Measurements from ENCODE around the gene HOXA10.

HOXA10 gene

DNA sequence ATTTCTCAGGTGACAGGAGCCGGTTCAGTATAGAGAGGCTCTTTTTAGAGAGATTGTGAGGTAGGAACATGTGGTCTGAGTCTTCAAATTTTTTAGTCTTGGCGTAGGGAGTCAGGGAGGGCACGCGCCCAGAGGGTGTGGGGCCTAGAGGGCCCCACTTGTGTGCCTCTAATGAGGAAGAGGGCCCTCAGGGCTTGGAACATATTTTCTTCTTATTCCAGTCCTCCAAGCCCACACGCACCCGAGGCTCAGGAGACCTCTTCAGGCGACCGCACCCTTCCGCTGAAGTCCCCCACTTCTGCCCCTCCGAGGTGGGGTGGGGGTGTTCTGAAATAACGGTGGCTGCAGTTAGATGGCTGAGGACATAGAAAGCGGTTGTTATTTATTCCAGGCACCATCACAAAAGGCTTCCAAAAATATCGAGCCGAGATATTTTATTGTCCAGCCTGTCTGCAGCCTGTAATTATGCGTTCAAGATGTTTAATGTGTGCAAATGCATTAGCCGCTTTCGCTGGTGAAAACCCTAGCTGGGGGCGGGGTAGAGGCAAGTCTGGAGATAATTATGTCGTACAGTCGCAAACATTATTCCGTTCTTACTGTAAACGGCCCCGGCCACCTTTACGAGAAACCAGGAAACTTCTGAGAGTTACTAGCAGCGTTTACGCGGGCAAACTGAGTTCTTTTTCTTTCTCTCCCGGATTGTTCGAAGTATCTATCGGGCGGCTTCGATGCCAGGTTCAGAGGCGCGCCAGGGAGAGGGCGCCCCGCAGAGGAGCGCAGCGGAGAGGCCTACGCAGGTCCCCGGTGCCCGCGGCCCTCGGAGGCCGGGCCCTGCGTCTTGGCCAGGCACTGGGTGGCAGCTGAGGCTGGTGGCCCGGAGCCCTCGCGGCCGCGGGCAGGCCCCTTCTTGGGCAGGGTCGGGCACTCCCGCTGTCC is 38.6 kb upstream of the HOXA10 start:
- no peak overlapping the region for H3K4ac ChIP-seq (ENCODE audit: low read depth in 1 of 2, low read length in 2 of 2)
- no peak overlapping the region for H2BK15ac ChIP-seq (ENCODE audit: low read depth, poor library complexity, severe bottlenecking)
- H2BK120ac ChIP-seq (ENCODE audit: low read depth, low read length) = no peak overlapping the region
- H3K36me3 ChIP-seq (ENCODE audit: control insufficient read depth in 1 of 2, insufficient read depth in 2 of 2, low read depth in 1 of 2, low read length in 2 of 2) = no peaks in the 10 kb centered on the region
- H3K4me2 ChIP-seq (ENCODE audit: low read length, poor library complexity, severe bottlenecking) = peak overlapping the region; percentile 40
- no peaks in the 10 kb centered on the region for H3K79me1 ChIP-seq (replicated peaks; ENCODE audit: low read length, poor library complexity, severe bottlenecking)
- no peak for DNase-seq
- no peak overlapping the region for H3K9ac ChIP-seq (ENCODE audit: low read length)
- H2AFZ ChIP-seq (ENCODE audit: low read depth, low read length) = no peak overlapping the region
- no peaks in the 10 kb centered on the region for H3K9me3 ChIP-seq (ENCODE audit: control insufficient read depth, low read length)
- H4K8ac ChIP-seq (ENCODE audit: low read length) = no peak overlapping the region
- no peak overlapping the region for H4K91ac ChIP-seq (ENCODE audit: low read length)
- no peak overlapping the region for H3K18ac ChIP-seq (ENCODE audit: low read depth in 1 of 2, low read length in 2 of 2)
- no peak overlapping the region for H3K14ac ChIP-seq (ENCODE audit: low read length in 2 of 2)
- H3K23ac ChIP-seq (ENCODE audit: low read length in 2 of 2) = peak overlapping the region in 1 of 2 experiments; percentile 19
- no peak overlapping the region for H2BK5ac ChIP-seq (ENCODE audit: low read depth, low read length, poor library complexity, severe bottlenecking)
- H2BK12ac ChIP-seq (ENCODE audit: low read length in 2 of 2) = no peak overlapping the region
- H2AK5ac ChIP-seq (ENCODE audit: low read length, severe bottlenecking) = no peak overlapping the region
- peaks cover 16% of the 10 kb centered on the region for H3K4me1 ChIP-seq (ENCODE audit: control insufficient read depth, insufficient read depth, low read depth, low read length)
- WGBS = 31% methylated on average over 40 of the region's 52 CpGs
- H3K27ac ChIP-seq (ENCODE audit: low read length, poor library complexity, severe bottlenecking) = no peak overlapping the region
- peaks cover 82 to 97% of the 10 kb centered on the region in 2 experiments for H3K27me3 ChIP-seq (ENCODE audit: control insufficient read depth in 1 of 2, insufficient read depth in 1 of 2, low read length in 2 of 2)
- H3K4me3 ChIP-seq (ENCODE audit: insufficient read depth in 1 of 2, low read depth in 1 of 2, low read length in 2 of 2) = no peak overlapping the region

DNA sequence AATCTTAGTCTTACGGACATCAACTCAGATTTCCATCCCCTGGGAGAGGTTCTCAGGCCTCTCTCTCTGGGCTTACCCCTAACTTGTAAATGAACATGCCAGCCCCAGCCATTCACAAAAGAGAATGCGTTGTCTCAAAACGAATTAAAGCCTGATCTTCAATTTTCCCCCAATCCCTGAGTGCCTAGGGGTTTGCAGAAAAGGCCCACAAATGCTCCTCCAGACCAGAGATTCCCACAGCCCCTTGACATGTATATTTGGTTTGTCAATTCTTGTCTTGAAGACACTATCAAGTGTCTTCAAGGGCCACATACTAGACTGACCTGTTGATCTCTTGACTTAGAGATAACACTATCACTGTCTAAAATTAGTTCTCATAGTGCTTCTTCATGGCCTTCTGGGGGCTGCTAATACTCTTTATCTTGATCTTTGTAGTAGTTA is 37.7 kb upstream of the HOXA10 start:
- WGBS = 43% methylated on average over 3 of the region's 3 CpGs
- no peak overlapping the region for H4K8ac ChIP-seq (ENCODE audit: low read length)

DNA sequence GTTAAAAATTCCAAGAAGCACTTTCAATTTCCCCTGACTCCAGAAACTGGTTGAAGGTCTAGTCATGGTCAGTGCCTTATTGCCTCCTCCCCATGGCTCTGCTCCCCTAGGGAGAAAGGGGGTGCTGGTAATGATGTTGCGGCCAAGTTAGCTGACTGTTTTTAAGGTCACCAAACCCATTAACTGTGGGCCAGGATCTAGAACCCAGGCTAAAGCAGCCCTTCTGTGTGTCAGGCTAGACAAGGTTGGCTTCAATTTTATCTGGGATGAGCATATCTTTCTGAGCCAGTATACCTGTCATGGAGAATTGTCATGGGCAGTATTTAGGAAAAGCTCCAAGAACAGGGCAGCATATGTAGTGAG is 36.9 kb upstream of the HOXA10 start:
- Histone ChIP-seq H3K4me2 (ENCODE audit: low read length, poor library complexity, severe bottlenecking) (no peak overlapping the region), H3K4me3 (ENCODE audit: insufficient read depth in 1 of 2, low read depth in 1 of 2, low read length in 2 of 2) (no peak overlapping the region), H4K8ac (ENCODE audit: low read length) (no peak overlapping the region), H2BK120ac (ENCODE audit: low read depth, low read length) (no peak overlapping the region), H3K9me3 (ENCODE audit: control insufficient read depth, low read length) (no peaks in the 10 kb centered on the region), H3K9ac (ENCODE audit: low read length) (no peak overlapping the region), H3K18ac (ENCODE audit: low read depth in 1 of 2, low read length in 2 of 2) (no peak overlapping the region), H2BK15ac (ENCODE audit: low read depth, poor library complexity, severe bottlenecking) (no peak overlapping the region), H3K36me3 (ENCODE audit: control insufficient read depth in 1 of 2, insufficient read depth in 2 of 2, low read depth in 1 of 2, low read length in 2 of 2) (no peaks in the 10 kb centered on the region), H3K27me3 (ENCODE audit: control insufficient read depth in 1 of 2, insufficient read depth in 1 of 2, low read length in 2 of 2) (peaks cover 86 to 95% of the 10 kb centered on the region in 2 experiments), H4K91ac (ENCODE audit: low read length) (no peak overlapping the region), H3K23ac (ENCODE audit: low read length in 2 of 2) (no peak overlapping the region), H3K4me1 (ENCODE audit: control insufficient read depth, insufficient read depth, low read depth, low read length) (peaks cover 16% of the 10 kb centered on the region), H3K27ac (ENCODE audit: low read length, poor library complexity, severe bottlenecking) (no peak overlapping the region), H2BK5ac (ENCODE audit: low read depth, low read length, poor library complexity, severe bottlenecking) (no peak overlapping the region), H2BK12ac (ENCODE audit: low read length in 2 of 2) (no peak overlapping the region), H3K14ac (ENCODE audit: low read length in 2 of 2) (no peak overlapping the region), H2AFZ (ENCODE audit: low read depth, low read length) (no peak overlapping the region), H3K4ac (ENCODE audit: low read depth in 1 of 2, low read length in 2 of 2) (no peak overlapping the region), H2AK5ac (ENCODE audit: low read length, severe bottlenecking) (no peak overlapping the region), H3K79me1 (replicated peaks; ENCODE audit: low read length, poor library complexity, severe bottlenecking) (no peaks in the 10 kb centered on the region)
- WGBS = 98% methylated on average over 1 of the region's 1 CpG
- DNase-seq = no peak

More for the DNA sequence above, 37.7 kb upstream of the HOXA10 start:
- Histone ChIP-seq H2BK5ac (ENCODE audit: low read depth, low read length, poor library complexity, severe bottlenecking) (no peak overlapping the region), H3K4me2 (ENCODE audit: low read length, poor library complexity, severe bottlenecking) (no peak overlapping the region), H3K4me1 (ENCODE audit: control insufficient read depth, insufficient read depth, low read depth, low read length) (peaks cover 16% of the 10 kb centered on the region), H3K4me3 (ENCODE audit: insufficient read depth in 1 of 2, low read depth in 1 of 2, low read length in 2 of 2) (no peak overlapping the region), H4K91ac (ENCODE audit: low read length) (no peak overlapping the region), H2AK5ac (ENCODE audit: low read length, severe bottlenecking) (no peak overlapping the region), H3K36me3 (ENCODE audit: control insufficient read depth in 1 of 2, insufficient read depth in 2 of 2, low read depth in 1 of 2, low read length in 2 of 2) (no peaks in the 10 kb centered on the region), H3K4ac (ENCODE audit: low read depth in 1 of 2, low read length in 2 of 2) (no peak overlapping the region), H3K23ac (ENCODE audit: low read length in 2 of 2) (no peak overlapping the region), H3K27me3 (ENCODE audit: control insufficient read depth in 1 of 2, insufficient read depth in 1 of 2, low read length in 2 of 2) (peaks cover 86 to 96% of the 10 kb centered on the region in 2 experiments), H3K9ac (ENCODE audit: low read length) (no peak overlapping the region), H2BK12ac (ENCODE audit: low read length in 2 of 2) (no peak overlapping the region), H2AFZ (ENCODE audit: low read depth, low read length) (no peak overlapping the region), H3K9me3 (ENCODE audit: control insufficient read depth, low read length) (no peaks in the 10 kb centered on the region), H3K27ac (ENCODE audit: low read length, poor library complexity, severe bottlenecking) (no peak overlapping the region), H3K18ac (ENCODE audit: low read depth in 1 of 2, low read length in 2 of 2) (no peak overlapping the region), H2BK120ac (ENCODE audit: low read depth, low read length) (no peak overlapping the region), H3K79me1 (replicated peaks; ENCODE audit: low read length, poor library complexity, severe bottlenecking) (no peaks in the 10 kb centered on the region), H2BK15ac (ENCODE audit: low read depth, poor library complexity, severe bottlenecking) (no peak overlapping the region), H3K14ac (ENCODE audit: low read length in 2 of 2) (no peak overlapping the region)
- DNase-seq = no peak

- peak overlapping the region; percentile 67 for H3K4me2 ChIP-seq (ENCODE audit: low read length, poor library complexity, severe bottlenecking)
- H3K4me1 ChIP-seq (ENCODE audit: control insufficient read depth, insufficient read depth, low read depth, low read length) = peaks cover 20% of the 10 kb centered on the region
Measured at GRCh38 chr7:27210441-27211083, 36.4 kb upstream of the HOXA10 start.

More at GRCh38 chr7:27210441-27211083, 36.4 kb upstream of the HOXA10 start:
- no peak overlapping the region for H3K27ac ChIP-seq (ENCODE audit: low read length, poor library complexity, severe bottlenecking)
- H3K18ac ChIP-seq (ENCODE audit: low read depth in 1 of 2, low read length in 2 of 2) = no peak overlapping the region
- no peaks in the 10 kb centered on the region for H3K9me3 ChIP-seq (ENCODE audit: control insufficient read depth, low read length)
- H3K23ac ChIP-seq (ENCODE audit: low read length in 2 of 2) = no peak overlapping the region
- H4K8ac ChIP-seq (ENCODE audit: low read length) = no peak overlapping the region
- H2AK5ac ChIP-seq (ENCODE audit: low read length, severe bottlenecking) = no peak overlapping the region
- peaks cover 87 to 95% of the 10 kb centered on the region in 2 experiments for H3K27me3 ChIP-seq (ENCODE audit: control insufficient read depth in 1 of 2, insufficient read depth in 1 of 2, low read length in 2 of 2)
- peak overlapping the region in 1 of 2 experiments; percentile 72 for H3K4me3 ChIP-seq (ENCODE audit: insufficient read depth in 1 of 2, low read depth in 1 of 2, low read length in 2 of 2)
- no peak overlapping the region for H2AFZ ChIP-seq (ENCODE audit: low read depth, low read length)
- H3K79me1 ChIP-seq (replicated peaks; ENCODE audit: low read length, poor library complexity, severe bottlenecking) = no peaks in the 10 kb centered on the region
- H2BK15ac ChIP-seq (ENCODE audit: low read depth, poor library complexity, severe bottlenecking) = no peak overlapping the region
- no peaks in the 10 kb centered on the region for H3K36me3 ChIP-seq (ENCODE audit: control insufficient read depth in 1 of 2, insufficient read depth in 2 of 2, low read depth in 1 of 2, low read length in 2 of 2)
- peak overlapping the region; percentile 59 for H3K9ac ChIP-seq (ENCODE audit: low read length)
- no peak overlapping the region for H4K91ac ChIP-seq (ENCODE audit: low read length)
- no peak overlapping the region for H3K14ac ChIP-seq (ENCODE audit: low read length in 2 of 2)
- H2BK5ac ChIP-seq (ENCODE audit: low read depth, low read length, poor library complexity, severe bottlenecking) = no peak overlapping the region
- no peak overlapping the region for H2BK120ac ChIP-seq (ENCODE audit: low read depth, low read length)
- peak; percentile 45 for DNase-seq
- WGBS = 19% methylated on average over 32 of the region's 32 CpGs
- H3K4ac ChIP-seq (ENCODE audit: low read depth in 1 of 2, low read length in 2 of 2) = no peak overlapping the region
- H2BK12ac ChIP-seq (ENCODE audit: low read length in 2 of 2) = no peak overlapping the region
